Glutamatergic neuron (in vitro differentiated cells): ENCODE results near the gene HBB. TPM values are rescaled to one million over a fixed set of nuclear protein-coding genes. Genes with fewer than 3 reads are reported as not detected.
"Not testable (repeated sequence)": the region's sequence is repeated elsewhere in the genome, so short reads cannot be mapped to it uniquely, and the experiment has no call there.

Source experiments
- DNase-seq: peaks from one replicate; pipeline ENCODE4 v3.0.0; 2022
- H3K27ac Mint-ChIP-seq: one replicate; pipeline ENCODE4 v1.8.0; 2020; ENCODE audit warnings: mild to moderate bottlenecking, mixed read lengths, inconsistent platforms; ENCODE audit not compliant: unreplicated experiment
- H3K27me3 Mint-ChIP-seq: one replicate; pipeline ENCODE4 v1.8.0; 2020; ENCODE audit warnings: mild to moderate bottlenecking, moderate library complexity, mixed read lengths, inconsistent platforms; ENCODE audit not compliant: unreplicated experiment
- H3K36me3 Mint-ChIP-seq: one replicate; pipeline ENCODE4 v1.8.0; 2020; ENCODE audit warnings: mild to moderate bottlenecking, mixed read lengths, inconsistent platforms; ENCODE audit not compliant: unreplicated experiment
- H3K4me1 Mint-ChIP-seq: one replicate; pipeline ENCODE4 v1.8.0; 2020; ENCODE audit warnings: mild to moderate bottlenecking, low read depth, mixed read lengths, inconsistent platforms; ENCODE audit not compliant: unreplicated experiment
- H3K4me3 Mint-ChIP-seq: one replicate; pipeline ENCODE4 v1.8.0; 2020; ENCODE audit warnings: mild to moderate bottlenecking, mixed read lengths, inconsistent platforms; ENCODE audit not compliant: unreplicated experiment
- H3K9me3 Mint-ChIP-seq: one replicate; pipeline ENCODE4 v1.8.0; 2020; ENCODE audit warnings: mild to moderate bottlenecking, moderate library complexity, mixed read lengths, inconsistent platforms; ENCODE audit not compliant: unreplicated experiment
- total RNA-seq: library from RNA; stranded (reverse); fragmentation: NEBNext Ultra II Directional; extraction: Animal tissue kit (Norgen Biotek cat#: 25700); gene quantifications from one replicate; pipeline ENCODE4 v1.2.1, GENCODE V29; 2021; ENCODE audit not compliant: unreplicated experiment
- TF ChIP-seq, protein P1 (sequence below): fragments of 200-600 bp; sonication (generic); IDR thresholded peaks from one replicate; pipeline ENCODE4 v1.5.0; 2021; ENCODE audit not compliant: partially characterized antibody, unreplicated experiment

Gene HBB
- total RNA-seq, 1 donor from 2014 or later = not detected

DNA sequence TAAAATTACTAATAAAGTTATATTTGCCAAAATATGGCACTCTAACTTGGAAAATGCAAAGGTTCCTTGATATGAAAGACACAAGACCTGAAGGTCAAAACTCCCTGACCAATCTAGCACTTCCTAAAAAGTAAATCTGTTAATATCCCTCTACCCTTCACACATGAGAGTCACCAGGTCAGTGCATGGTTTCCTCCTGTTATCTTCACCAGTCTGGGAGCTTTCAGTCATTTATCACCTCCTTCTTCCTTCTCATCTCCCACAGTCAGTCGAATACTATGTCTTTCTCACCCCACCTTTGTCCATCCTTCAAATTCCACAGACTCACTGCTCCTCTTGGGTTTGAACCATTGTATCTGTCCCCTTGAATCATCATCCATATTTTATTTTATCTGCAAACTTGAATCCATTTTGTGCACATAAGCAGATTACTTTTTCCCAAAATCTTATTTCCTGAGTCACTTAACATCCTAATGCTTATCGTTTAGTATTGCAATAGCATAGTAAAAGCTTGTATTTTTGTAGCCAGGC lies 40.2 kb upstream of the HBB start:
- Mint-ChIP-seq H3K36me3 (no peaks in the 10 kb centered on the region), H3K9me3 (peaks cover under 1% of the 10 kb centered on the region), H3K27me3 (no peaks in the 10 kb centered on the region), H3K27ac (no peak overlapping the region), H3K4me1 (no peaks in the 10 kb centered on the region), H3K4me3 (no peak overlapping the region)
- no peak for DNase-seq
- TF ChIP-seq, protein P1, sequence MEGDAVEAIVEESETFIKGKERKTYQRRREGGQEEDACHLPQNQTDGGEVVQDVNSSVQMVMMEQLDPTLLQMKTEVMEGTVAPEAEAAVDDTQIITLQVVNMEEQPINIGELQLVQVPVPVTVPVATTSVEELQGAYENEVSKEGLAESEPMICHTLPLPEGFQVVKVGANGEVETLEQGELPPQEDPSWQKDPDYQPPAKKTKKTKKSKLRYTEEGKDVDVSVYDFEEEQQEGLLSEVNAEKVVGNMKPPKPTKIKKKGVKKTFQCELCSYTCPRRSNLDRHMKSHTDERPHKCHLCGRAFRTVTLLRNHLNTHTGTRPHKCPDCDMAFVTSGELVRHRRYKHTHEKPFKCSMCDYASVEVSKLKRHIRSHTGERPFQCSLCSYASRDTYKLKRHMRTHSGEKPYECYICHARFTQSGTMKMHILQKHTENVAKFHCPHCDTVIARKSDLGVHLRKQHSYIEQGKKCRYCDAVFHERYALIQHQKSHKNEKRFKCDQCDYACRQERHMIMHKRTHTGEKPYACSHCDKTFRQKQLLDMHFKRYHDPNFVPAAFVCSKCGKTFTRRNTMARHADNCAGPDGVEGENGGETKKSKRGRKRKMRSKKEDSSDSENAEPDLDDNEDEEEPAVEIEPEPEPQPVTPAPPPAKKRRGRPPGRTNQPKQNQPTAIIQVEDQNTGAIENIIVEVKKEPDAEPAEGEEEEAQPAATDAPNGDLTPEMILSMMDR = no peak

DNA sequence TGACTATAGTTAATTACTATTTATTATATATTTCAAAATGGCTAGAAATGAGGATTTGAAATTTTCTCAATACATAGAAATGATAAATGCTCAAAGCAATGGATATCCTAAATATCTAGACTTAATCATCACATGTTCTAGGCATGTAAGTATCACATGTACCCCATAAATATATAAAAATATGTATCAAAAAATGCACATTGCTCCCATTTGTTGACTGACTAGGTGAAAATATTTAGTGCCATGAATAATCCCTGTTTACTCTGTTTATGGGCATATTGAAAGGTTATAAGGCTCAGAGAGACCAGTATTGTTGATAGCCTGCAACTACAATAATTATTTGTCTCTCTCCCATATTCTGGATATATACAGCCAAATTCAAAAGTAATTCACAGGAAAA lies 39.7 kb upstream of the HBB start:
- no peak overlapping the region for H3K27ac Mint-ChIP-seq
- H3K9me3 Mint-ChIP-seq = peaks cover 2% of the 10 kb centered on the region
- no peak overlapping the region for H3K4me3 Mint-ChIP-seq
- H3K4me1 Mint-ChIP-seq = no peaks in the 10 kb centered on the region
- no peak for DNase-seq
- no peaks in the 10 kb centered on the region for H3K36me3 Mint-ChIP-seq
- TF ChIP-seq, protein P1 = no peak
- H3K27me3 Mint-ChIP-seq = no peaks in the 10 kb centered on the region

DNA sequence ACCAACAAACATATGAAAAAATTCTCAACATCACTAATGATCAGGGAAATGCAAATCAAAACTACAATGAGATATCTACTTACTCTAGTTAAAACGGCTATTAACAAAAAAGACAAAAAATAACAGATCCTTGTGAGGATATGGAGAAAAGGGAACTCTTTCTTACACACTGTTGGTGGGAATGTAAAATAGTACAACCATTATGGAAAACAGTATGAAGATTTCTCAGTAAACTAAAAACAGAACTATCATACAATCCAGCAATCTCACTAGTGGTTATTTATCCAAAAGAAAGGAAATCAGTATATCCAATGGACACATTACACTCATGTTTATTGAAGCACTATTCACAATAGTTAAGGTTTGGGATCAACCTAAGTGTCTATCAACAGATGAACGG lies 39.0 kb upstream of the HBB start:
- no peak overlapping the region for H3K27ac Mint-ChIP-seq
- H3K36me3 Mint-ChIP-seq = no peaks in the 10 kb centered on the region
- DNase-seq = no peak
- H3K9me3 Mint-ChIP-seq = peaks cover 2% of the 10 kb centered on the region
- H3K27me3 Mint-ChIP-seq = no peaks in the 10 kb centered on the region
- H3K4me3 Mint-ChIP-seq = no peak overlapping the region
- no peaks in the 10 kb centered on the region for H3K4me1 Mint-ChIP-seq
- TF ChIP-seq, protein P1 = no peak

DNA sequence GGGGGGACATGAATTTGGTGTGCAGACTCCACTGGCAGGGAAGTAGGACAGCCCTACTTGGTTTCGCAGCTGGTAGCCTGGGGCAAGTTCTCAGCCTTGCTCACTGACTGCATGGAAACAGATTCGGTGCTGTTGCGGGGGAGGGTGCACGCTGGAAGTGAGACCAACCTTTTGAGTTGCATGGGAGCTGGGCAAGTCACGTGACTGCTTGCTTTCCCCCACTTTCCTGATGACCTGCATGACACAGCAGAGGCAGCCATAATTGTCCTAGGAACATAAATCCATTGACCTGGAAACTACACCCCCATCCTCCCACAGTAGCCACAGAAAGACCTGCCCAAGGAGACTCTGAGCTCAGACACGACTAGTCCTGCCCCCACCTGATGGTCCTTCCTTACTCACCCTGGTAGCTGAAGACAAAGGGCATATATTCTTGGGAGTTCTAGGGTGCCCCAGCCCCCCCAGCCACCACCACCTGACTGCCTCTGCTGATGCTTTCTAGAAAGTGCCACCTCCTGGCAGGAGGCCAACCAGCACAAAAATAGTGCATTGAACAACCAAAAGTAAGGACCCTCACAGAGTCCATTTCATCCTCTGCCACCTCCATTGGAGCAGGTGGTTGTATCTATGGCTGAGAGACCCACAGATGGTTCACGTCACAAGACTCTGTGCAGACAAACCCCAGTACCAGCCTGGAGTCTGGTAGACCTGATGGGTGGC lies 31.8 kb upstream of the HBB start:
- peaks cover 9% of the 10 kb centered on the region for H3K4me1 Mint-ChIP-seq
- H3K27me3 Mint-ChIP-seq = no peaks in the 10 kb centered on the region
- TF ChIP-seq, protein P1 = no peak
- H3K36me3 Mint-ChIP-seq = peaks cover 16% of the 10 kb centered on the region
- no peak overlapping the region for H3K4me3 Mint-ChIP-seq
- no peak overlapping the region for H3K27ac Mint-ChIP-seq
- peaks cover 6% of the 10 kb centered on the region for H3K9me3 Mint-ChIP-seq
- peak; percentile 23 for DNase-seq

DNA sequence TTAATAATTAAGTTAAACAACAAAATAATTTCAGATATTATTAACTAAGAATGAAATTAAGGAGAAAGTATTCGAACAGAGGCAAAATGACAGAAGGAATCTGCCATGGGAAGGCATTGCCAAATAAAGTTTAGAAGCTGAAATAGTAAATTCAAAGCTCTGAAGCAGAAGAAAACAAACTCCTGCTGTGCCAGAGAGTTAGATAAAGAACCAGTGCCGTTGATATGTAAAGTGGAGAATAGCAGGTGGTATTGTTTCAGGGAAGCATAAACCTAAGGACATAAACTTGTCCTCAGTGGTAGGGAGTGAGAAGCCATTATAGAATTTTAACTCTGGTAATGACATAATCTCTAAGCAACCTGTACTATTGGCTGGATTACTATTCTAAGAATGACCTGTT lies 30.4 kb upstream of the HBB start:
- Mint-ChIP-seq H3K4me3 (no peak overlapping the region), H3K27ac (no peak overlapping the region), H3K27me3 (no peaks in the 10 kb centered on the region), H3K9me3 (peaks cover 6% of the 10 kb centered on the region), H3K4me1 (peaks cover 9% of the 10 kb centered on the region), H3K36me3 (peaks cover 16% of the 10 kb centered on the region)
- TF ChIP-seq, protein P1 = no peak
- no peak for DNase-seq

DNA sequence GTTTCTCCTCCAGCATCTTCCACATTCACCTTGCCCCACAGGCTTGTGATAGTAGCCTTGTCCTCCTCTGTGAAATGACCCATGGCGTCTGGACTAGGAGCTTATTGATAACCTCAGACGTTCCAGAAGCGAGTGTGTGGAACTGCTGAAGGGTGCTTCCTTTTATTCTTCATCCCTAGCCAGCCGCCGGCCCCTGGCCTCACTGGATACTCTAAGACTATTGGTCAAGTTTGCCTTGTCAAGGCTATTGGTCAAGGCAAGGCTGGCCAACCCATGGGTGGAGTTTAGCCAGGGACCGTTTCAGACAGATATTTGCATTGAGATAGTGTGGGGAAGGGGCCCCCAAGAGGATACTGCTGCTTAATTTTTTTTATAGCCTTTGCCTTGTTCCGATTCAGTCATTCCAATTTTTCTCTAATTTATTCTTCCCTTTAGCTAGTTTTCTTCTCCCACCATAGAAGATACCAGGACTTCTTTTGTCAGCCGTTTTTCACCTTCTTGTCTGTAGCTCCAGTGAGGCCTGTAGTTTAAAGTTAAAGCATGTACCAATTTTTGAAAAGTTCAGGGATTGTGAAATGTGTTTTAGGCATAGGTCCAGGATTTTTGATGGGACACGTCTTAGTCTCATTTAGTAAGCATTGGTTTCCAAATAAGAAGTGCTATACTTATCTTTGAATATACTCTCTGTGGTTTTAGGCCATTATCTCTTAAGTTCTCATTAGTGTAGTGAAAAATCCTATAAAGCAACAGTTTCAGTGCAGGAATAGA lies 28.0 kb upstream of the HBB start, which contains the start of gene HBG2:
HBG2 (minus strand) TSS at position 136 of the 768 bp plus-strand sequence; CDS start at position 83, 53 bp downstream.
- H3K4me1 Mint-ChIP-seq, DNase-seq, H3K27me3 Mint-ChIP-seq, H3K27ac Mint-ChIP-seq, H3K4me3 Mint-ChIP-seq, H3K36me3 Mint-ChIP-seq, H3K9me3 Mint-ChIP-seq: not testable (repeated sequence)

DNA sequence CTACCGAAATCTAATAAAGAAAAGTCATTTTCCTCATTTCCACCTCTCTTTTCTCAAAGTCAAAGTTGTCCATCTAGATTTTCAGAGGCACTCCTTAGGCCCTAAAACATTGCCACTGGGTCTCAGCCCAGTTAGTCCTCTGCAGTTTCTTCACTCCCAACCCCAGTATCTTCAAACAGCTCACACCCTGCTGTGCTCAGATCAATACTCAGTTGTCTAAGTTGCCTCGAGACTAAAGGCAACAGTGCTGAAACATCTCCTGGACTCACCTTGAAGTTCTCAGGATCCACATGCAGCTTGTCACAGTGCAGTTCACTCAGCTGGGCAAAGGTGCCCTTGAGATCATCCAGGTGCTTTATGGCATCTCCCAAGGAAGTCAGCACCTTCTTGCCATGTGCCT lies 27.2 kb upstream of the HBB start:
- H3K27ac Mint-ChIP-seq, H3K36me3 Mint-ChIP-seq, H3K9me3 Mint-ChIP-seq, H3K27me3 Mint-ChIP-seq, DNase-seq, H3K4me1 Mint-ChIP-seq, H3K4me3 Mint-ChIP-seq: not testable (repeated sequence)
